HEK293 (cell line): ENCODE results near the gene FSTL4.

Source experiments
- CTCF ChIP-seq: fragments of 450-650 bp; formaldehyde crosslinking; IDR thresholded peaks from 2 replicates; pipeline ENCODE4 v1.5.1; 2016; ENCODE audit warnings: missing biosample characterization, missing genetic modification characterization
- ZNF639 ChIP-seq: fragments of 450-650 bp; formaldehyde crosslinking; IDR thresholded peaks from 2 replicates; pipeline ENCODE4 v1.5.1; 2016; ENCODE audit warnings: missing biosample characterization, missing genetic modification characterization

GRCh38 chr5:133353741-133354140 lies 258.6 kb downstream of the FSTL4 start:
- TF ChIP-seq CTCF (tag by site-specific recombination) = no peak
- no peak for TF ChIP-seq ZNF639 (tag by site-specific recombination)
